ENCODE results near the gene EVC2.

The EVC2 gene

GRCh38 chr4:5693871-5694270, 14.5 kb downstream of the EVC2 start:
- Histone ChIP-seq H3F3A (ENCODE audit: insufficient read depth, low read length) (0 out of 2 replicates have a peak, but pooled peaks cover 4% of the 10 kb centered on the region), H3K79me2 (ENCODE audit: low read length) (no peaks in the 10 kb centered on the region), H3K4me3 (ENCODE audit: low read length) (no peak overlapping the region), H3K36me3 (replicated peaks; ENCODE audit: insufficient read depth, low read length) (0 out of 2 replicates have a peak, but pooled peaks cover 4% of the 10 kb centered on the region), H3K27ac (ENCODE audit: low read length) (no peak overlapping the region), H2AFZ (ENCODE audit: low read length) (no peak overlapping the region), H3K4me1 (ENCODE audit: low read length) (no peaks in the 10 kb centered on the region), H3K4me2 (ENCODE audit: low read depth, low read length) (no peak overlapping the region), H3K9ac (ENCODE audit: low read length) (no peak overlapping the region), H3K27me3 (replicated peaks; ENCODE audit: insufficient read depth, low read length) (no peaks in the 10 kb centered on the region), H3K9me3 (replicated peaks; ENCODE audit: insufficient read depth, low read length) (no peaks in the 10 kb centered on the region), H3K9me2 (replicated peaks; ENCODE audit: insufficient read depth, low read length) (no peaks in the 10 kb centered on the region), H4K20me1 (ENCODE audit: insufficient read depth, low read length) (no peaks in the 10 kb centered on the region)
- DNase-seq = no peak
- TF ChIP-seq, protein P1, sequence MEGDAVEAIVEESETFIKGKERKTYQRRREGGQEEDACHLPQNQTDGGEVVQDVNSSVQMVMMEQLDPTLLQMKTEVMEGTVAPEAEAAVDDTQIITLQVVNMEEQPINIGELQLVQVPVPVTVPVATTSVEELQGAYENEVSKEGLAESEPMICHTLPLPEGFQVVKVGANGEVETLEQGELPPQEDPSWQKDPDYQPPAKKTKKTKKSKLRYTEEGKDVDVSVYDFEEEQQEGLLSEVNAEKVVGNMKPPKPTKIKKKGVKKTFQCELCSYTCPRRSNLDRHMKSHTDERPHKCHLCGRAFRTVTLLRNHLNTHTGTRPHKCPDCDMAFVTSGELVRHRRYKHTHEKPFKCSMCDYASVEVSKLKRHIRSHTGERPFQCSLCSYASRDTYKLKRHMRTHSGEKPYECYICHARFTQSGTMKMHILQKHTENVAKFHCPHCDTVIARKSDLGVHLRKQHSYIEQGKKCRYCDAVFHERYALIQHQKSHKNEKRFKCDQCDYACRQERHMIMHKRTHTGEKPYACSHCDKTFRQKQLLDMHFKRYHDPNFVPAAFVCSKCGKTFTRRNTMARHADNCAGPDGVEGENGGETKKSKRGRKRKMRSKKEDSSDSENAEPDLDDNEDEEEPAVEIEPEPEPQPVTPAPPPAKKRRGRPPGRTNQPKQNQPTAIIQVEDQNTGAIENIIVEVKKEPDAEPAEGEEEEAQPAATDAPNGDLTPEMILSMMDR (IDR thresholded peaks at IDR 0.05; ENCODE audit: low read length) = no peak
- TF ChIP-seq EZH2phosphoT487 (IDR thresholded peaks at IDR 0.05; ENCODE audit: low read length) (no peak), EZH2 (optimal IDR thresholded peaks at IDR 0.05; ENCODE audit: low read depth, low read length) (no peak)

- Histone ChIP-seq H3K9me2 (replicated peaks; ENCODE audit: insufficient read depth, low read length) (no peaks in the 10 kb centered on the region), H4K20me1 (ENCODE audit: insufficient read depth, low read length) (no peaks in the 10 kb centered on the region), H3K9ac (ENCODE audit: low read length) (no peak overlapping the region), H3K4me1 (ENCODE audit: low read length) (peaks cover 3% of the 10 kb centered on the region), H3K4me2 (ENCODE audit: low read depth, low read length) (no peak overlapping the region), H3K27me3 (replicated peaks; ENCODE audit: insufficient read depth, low read length) (no peaks in the 10 kb centered on the region), H3K36me3 (replicated peaks; ENCODE audit: insufficient read depth, low read length) (0 out of 2 replicates have a peak, but pooled peaks cover 7% of the 10 kb centered on the region), H3K4me3 (ENCODE audit: low read length) (no peak overlapping the region), H3F3A (ENCODE audit: insufficient read depth, low read length) (0 out of 2 replicates have a peak, but pooled peaks cover 4% of the 10 kb centered on the region), H3K27ac (ENCODE audit: low read length) (peak overlapping the region; percentile 35; the same call in 1 of the 2 replicates), H3K9me3 (replicated peaks; ENCODE audit: insufficient read depth, low read length) (no peaks in the 10 kb centered on the region), H2AFZ (ENCODE audit: low read length) (no peak overlapping the region), H3K79me2 (ENCODE audit: low read length) (no peaks in the 10 kb centered on the region; the same call in 1 of the 2 replicates)
- no peak for DNase-seq
- TF ChIP-seq, protein P1 (IDR thresholded peaks at IDR 0.05; ENCODE audit: low read length) = no peak
- TF ChIP-seq EZH2 (optimal IDR thresholded peaks at IDR 0.05; ENCODE audit: low read depth, low read length) (no peak), EZH2phosphoT487 (IDR thresholded peaks at IDR 0.05; ENCODE audit: low read length) (no peak)
Measured at GRCh38 chr4:5691491-5692132, 16.7 kb downstream of the EVC2 start.

DNA sequence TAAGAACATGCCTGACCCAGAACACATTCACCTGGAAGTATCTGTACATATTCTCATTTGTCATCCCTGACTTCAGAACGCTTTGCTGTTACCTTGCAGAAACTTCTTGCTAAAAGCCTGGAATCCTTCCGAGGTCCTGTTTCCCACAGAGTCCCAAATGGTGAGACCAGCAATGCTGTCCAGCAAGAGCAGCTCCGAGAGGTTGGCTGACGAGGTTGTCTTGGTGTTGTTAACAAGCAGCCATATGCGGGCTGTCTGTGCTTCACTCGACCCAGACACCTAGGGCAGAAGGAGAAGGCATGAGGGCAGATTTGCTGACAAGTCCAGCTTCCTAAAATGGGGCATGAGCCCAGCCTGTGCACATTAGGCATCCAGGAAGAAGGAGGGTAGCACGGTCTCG, 19.3 kb downstream of the EVC2 start:
- no peaks in the 10 kb centered on the region for H3K27me3 ChIP-seq (replicated peaks; ENCODE audit: insufficient read depth, low read length)
- no peak overlapping the region for H3K9ac ChIP-seq (ENCODE audit: low read length)
- H3K79me2 ChIP-seq (ENCODE audit: low read length) = peaks cover 4% of the 10 kb centered on the region
- peaks cover 18% of the 10 kb centered on the region; the same call in 1 of the 2 replicates for H3K36me3 ChIP-seq (replicated peaks; ENCODE audit: insufficient read depth, low read length)
- no peak for DNase-seq
- H3F3A ChIP-seq (ENCODE audit: insufficient read depth, low read length) = 0 out of 2 replicates have a peak, but pooled peaks cover 4% of the 10 kb centered on the region
- no peaks in the 10 kb centered on the region for H3K9me2 ChIP-seq (replicated peaks; ENCODE audit: insufficient read depth, low read length)
- H3K4me3 ChIP-seq (ENCODE audit: low read length) = no peak overlapping the region
- H4K20me1 ChIP-seq (ENCODE audit: insufficient read depth, low read length) = no peaks in the 10 kb centered on the region
- H2AFZ ChIP-seq (ENCODE audit: low read length) = no peak overlapping the region
- no peak overlapping the region for H3K27ac ChIP-seq (ENCODE audit: low read length)
- H3K9me3 ChIP-seq (replicated peaks; ENCODE audit: insufficient read depth, low read length) = no peaks in the 10 kb centered on the region
- H3K4me1 ChIP-seq (ENCODE audit: low read length) = peaks cover 5% of the 10 kb centered on the region
- H3K4me2 ChIP-seq (ENCODE audit: low read depth, low read length) = no peak overlapping the region
- TF ChIP-seq EZH2 (optimal IDR thresholded peaks at IDR 0.05; ENCODE audit: low read depth, low read length) (no peak), EZH2phosphoT487 (IDR thresholded peaks at IDR 0.05; ENCODE audit: low read length) (no peak)
- TF ChIP-seq, protein P1 (IDR thresholded peaks at IDR 0.05; ENCODE audit: low read length) = no peak

Measured in MM.1S (cell line).